Stimulated activated naive CD8-positive, alpha-beta T cell treated with anti-CD3 and anti-CD28 coated beads, Interleukin-15, Interleukin-2, amounts not matched to agents 100 U/mL and 50 U/mL, for 24 hours (primary cell): ENCODE measurements around the gene PRDM12.
A peak's percentile ranks its signal among the peaks of the same experiment; 100 is the strongest.
"Not testable (repeated sequence)": the region's sequence is repeated elsewhere in the genome, so short reads cannot be mapped to it uniquely, and the experiment has no call there.

Source experiments
- ATAC-seq: fragments of 150-1000 bp; cut with Tn5 transposase; one replicate; pipeline ENCODE4 v1.10.0; 2021
- DNase-seq: peaks from one replicate; pipeline ENCODE4 v3.0.0; 2021

The PRDM12 gene

DNA sequence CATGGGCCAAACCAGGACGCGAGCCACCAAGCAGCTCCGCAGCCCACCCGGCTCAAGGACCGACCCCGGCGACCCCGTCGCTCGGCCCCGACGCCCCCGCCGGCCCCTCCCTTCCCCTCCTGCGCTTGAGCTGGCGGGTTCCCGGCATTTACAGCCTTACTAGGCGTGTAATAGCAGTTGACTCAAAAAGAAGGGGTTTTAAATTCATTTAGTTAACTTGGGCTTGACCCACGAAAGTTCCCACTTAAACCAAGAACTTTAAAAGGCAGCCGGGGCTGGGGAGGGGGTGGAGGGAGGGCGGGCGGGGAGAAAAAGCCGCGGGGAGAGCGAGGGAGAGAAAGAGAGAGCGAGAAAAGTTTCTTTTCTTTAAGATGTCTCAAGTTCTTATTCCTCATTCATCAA lies 636 bp downstream of the PRDM12 start:
- DNase-seq, result no peak
- ATAC-seq, result no peak

DNA sequence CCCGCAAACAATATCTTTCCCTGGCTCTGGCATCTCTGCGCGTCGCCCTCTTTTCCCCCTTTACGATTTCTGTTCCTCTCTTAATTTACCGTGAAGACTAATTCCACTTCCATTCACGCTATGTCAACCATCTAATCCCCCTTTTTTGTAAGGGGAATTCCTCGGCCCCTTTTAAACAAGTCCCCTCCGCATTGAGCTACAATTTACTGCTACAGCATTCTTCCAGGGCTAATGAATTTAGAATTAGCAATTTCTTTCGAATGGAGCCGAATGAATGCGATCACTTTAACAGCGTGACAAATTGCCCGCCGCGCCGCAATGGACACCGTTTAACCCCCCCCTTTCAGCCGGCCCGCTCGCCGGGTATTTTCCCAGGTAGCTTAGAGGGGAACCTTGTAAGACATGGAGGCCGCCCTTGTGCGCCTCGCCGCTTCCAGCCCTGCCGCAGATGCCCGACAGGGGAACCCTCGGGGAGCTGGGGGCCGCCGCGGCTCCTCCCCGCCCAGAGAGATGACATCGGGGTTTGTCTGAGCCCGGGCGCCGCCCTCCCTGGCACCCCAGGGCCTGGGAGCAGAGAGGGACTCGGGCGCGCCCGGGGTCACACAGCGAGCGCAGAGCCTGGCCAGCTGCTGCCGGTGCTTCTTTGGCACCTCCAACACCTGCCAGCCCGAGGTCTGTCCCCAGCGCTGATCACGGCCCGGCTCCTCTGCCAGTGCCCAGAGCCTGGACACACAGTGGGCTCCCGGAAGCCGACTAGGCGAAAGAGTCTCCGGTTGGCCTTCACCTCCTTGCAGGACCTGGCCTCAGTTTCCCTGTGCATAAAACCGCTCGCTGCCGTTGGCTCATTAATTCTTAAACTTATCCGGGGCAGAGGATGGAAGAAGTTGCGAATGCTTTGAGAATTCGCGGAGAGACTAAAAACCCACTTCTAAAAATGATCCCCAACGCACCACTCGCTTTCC lies 1.3 kb downstream of the PRDM12 start:
- no peak for ATAC-seq

DNA sequence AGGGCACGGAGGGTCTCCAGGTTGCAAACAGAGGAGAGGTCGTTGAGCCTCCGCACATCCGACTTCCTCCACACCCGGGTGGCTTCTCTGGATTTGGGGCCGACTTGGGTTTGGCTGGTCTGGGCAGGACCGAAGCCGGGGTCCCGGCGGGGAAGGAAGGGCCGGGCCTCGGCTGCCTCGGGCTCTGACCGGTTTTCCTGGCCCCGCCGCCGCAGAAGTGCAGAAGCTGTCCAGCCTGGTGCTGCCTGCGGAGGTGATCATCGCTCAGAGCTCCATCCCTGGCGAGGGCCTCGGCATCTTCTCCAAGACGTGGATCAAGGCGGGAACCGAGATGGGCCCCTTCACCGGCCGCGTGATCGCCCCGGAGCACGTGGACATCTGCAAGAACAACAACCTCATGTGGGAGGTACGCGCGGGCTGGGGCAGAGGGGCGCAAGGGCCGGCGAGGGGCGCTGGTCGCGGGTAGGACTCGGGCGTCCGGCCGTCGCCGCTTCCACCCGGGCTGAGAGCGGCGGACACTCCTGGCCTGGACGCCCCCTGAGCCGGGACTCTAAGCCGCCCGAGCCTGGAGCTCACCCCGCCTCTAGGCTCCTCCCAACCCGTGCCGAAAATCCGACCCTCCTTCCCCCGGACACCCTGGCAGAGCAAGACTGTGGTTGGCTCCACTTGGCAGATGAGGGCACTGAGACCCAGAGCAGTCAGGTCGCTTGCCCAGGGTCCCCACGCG lies 2.2 kb downstream of the PRDM12 start:
- ATAC-seq (no peak), DNase-seq (no peak)

More for the DNA sequence above, 1.3 kb downstream of the PRDM12 start:
- peak; percentile 15 for DNase-seq

DNA sequence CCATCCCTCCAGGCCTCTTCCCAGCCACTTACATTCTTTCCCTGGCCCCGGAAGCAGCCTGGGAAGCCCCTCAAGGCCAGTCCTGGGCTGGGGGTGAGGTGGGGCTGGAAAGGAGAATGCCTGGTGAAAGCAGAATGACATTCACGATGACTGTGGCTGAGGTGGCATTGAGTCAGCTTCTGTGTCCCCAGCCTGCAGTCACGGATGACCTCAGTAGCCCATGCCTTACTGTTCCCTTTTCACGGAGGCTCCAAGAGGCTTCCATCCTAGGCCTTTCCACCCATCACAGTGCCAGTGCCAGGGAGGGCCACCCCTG lies 2.7 kb downstream of the PRDM12 start:
- DNase-seq (no peak), ATAC-seq (no peak)

DNA sequence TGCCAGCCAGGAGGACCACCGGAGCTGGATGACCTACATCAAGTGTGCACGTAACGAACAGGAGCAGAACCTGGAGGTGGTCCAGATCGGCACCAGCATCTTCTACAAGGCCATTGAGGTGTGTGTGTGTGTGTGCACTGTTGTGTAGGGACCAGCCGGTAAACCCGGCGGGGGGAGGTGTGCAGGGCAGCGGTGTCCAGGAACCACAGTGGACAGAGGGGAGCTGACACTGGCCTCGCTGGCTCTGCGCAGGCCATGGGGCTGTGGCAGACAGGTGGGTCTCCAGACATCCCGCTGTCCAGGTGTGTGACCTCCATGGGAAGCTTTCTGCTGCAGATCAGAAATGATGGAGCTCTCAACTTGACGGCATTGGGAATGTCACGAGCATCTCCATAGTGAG lies 3.8 kb downstream of the PRDM12 start:
- no peak for DNase-seq
- ATAC-seq, result no peak

DNA sequence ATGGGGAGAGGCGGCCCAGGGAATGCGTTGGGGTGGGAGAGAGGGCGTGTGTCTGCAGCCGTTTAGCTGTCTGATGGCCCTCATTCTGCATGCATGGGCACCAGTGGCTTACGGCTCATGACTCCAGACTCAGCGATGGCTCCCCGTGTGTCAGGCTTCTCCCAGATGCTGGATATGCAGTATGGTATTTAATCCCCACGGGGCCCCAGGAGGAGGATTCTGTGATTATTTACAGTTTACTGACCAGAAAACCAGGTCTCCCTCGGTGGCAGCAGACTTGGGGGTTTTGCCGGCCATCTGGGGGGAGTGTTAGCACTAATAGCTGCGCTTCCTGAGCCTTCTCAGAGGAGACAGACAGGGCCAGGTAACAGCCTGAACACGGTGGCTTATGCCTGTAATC lies 4.3 kb downstream of the PRDM12 start:
- ATAC-seq, result no peak
- DNase-seq, result no peak

DNA sequence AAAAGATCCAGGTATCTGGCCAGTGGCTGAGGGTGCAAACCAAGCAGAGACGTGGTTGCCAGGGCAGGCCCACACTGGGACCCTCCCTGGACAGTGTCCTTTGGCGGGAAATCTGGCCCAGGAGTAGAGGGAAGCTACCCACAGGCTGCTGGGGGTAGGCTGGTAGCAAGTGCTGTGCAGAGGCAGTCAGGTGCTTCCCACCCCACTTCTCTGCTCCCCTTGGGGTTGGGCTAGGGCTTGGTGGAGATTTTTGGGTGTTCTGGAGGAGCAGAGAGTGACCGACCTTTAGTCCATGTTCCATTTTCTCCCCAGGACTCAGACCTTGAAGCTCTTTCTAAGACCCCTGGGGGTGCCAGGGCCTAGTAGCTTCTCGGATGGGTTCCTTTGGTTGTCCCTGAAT lies 5.6 kb downstream of the PRDM12 start:
- no peak for DNase-seq
- no peak for ATAC-seq

DNA sequence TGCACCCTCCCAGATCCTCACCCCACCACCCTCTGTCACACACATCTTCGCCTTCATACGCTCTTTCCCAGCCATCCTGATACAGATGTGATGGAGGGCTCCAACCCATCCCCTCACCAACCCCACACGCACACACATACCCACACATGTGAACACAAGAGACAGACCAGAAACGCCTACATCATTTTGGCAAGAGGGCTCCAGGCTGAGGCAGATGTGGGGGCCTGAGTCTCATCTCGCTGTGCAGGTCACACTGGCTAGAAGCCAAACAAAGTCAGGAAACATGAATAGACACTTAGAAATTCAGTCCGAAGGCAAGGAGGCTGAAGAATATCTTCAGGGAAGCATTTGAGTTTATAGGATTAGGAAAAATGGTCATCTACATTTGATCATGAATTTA lies 6.2 kb downstream of the PRDM12 start:
- DNase-seq, result no peak
- ATAC-seq, result no peak

DNA sequence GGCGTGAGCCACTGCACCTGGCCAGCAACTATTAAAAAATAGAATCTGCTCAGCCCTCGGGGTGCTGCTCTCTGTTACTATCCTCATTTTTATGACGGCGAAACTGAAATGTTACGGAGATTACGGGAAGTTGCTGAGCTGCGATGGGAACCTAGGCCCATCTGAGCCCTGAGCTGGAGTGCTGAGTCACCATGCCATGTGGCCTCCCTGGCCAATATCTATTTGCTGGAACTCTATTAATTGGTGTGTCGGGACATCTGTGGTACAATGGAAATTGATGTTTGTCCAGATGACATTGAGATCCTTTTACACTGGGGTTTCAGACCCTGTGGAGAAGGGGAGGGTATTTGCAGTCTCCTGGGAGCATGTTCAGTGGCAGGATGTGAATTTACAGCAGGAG lies 8.1 kb downstream of the PRDM12 start:
- DNase-seq, result no peak
- ATAC-seq, result no peak

DNA sequence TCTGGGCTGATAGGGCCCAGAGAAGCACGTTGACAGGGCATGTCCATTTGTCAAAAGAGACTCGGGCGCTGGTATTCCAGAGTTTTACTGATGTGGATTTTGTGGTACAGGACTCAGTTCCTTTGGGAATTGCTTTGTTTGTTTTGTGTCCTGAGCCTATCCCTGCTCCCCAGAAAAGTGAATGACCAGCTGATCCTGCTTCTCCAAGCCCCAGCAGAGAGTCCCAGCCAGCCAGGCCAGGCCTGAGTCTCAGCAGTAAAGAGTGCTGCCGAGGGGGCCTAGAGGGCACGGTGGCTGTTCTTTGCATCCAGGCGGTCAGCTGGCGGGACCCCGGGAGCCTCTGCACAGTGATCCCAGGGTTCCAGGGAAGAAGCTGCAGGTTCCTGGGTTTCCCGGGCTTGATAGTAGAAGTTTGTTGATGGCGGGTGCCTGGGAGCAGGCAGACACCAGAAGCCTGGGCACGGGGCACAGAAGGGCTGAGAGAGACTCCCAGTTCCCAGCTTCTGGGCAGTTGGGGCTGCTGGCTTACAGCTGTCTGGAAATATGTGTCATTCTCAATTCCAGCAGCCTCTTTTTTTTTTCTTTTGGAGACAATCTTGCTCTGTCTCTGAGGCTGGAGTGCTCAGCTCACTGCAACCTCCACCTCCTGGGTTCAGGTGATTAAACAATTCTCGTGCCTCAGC lies 8.7 kb downstream of the PRDM12 start:
- no peak for ATAC-seq
- no peak for DNase-seq

DNA sequence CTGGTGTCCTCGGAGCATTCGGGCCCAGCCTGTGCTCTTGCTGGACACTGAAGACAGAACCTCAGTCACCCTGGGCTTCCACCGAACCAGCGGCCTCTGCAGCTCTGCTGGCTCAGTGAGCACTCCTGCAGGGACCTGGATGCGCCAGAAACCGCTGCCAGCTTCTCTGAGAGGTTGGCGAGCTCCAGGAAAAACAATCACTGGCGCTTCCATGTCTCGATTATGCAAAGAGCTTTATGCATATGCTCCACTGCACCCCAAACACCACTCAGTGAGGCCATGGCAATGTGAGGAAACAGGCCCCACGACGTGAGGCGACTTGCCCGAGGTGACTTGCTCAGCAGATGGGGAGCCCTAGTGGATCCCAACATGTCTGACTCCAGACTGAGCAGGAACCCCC lies 11.0 kb downstream of the PRDM12 start:
- DNase-seq (no peak), ATAC-seq (no peak)

DNA sequence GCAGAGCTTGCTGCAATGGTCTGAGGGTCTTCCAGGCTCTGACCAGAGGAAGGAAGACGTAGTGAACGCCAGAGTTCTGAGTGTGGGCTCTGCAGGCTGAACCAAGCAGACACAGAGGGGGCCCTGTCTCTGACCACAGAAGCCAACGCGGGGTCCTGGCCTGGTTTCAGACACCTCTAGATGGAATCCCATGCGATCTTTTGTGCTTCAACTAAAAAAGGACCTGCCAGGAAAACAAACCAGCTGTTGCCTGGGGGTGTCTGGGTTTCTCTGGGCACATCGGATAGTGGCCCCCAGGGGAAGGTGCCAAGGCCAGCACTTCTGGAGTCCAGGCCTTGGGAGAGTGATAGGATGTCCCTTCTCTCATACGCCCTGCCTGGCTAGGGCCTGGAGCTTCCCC lies 12.9 kb downstream of the PRDM12 start:
- DNase-seq (no peak), ATAC-seq (no peak)

DNA sequence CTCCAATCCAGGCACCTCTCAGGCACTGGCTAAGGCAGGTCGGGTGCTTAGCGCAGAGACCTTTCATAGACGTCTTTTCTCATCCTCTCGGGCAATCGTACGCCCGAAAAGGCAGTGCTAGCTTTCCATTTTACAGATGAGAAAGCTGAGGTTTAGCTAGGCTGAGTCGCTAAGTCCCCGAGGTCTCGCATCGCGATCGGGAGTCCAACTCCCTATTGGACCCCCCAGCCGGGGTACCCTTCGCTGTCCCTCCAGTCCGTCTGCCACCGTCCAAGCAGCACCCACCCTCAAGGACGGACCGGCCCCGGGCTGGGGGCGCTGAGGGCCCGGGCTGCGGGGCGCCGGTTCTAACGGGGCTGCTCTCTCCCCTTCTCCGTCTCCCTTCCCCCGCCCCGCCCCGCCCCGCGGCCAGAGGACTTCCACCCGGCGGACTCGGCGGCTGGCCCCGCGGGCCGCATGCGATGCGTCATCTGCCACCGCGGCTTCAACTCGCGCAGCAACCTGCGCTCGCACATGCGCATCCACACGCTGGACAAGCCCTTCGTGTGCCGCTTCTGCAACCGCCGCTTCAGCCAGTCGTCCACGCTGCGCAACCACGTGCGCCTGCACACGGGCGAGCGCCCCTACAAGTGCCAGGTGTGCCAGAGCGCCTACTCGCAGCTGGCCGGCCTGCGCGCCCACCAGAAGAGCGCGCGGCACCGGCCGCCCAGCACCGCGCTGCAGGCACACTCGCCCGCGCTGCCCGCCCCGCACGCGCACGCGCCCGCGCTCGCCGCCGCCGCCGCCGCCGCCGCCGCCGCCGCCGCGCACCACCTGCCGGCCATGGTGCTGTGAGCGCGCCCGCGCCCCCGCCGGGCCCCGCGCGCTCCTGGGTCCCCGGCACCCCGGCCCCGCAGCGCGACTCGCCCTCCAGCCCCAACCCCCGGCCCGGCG lies 16.7 kb downstream of the PRDM12 start:
- ATAC-seq (peak; percentile 64), DNase-seq (peak; percentile 72)

DNA sequence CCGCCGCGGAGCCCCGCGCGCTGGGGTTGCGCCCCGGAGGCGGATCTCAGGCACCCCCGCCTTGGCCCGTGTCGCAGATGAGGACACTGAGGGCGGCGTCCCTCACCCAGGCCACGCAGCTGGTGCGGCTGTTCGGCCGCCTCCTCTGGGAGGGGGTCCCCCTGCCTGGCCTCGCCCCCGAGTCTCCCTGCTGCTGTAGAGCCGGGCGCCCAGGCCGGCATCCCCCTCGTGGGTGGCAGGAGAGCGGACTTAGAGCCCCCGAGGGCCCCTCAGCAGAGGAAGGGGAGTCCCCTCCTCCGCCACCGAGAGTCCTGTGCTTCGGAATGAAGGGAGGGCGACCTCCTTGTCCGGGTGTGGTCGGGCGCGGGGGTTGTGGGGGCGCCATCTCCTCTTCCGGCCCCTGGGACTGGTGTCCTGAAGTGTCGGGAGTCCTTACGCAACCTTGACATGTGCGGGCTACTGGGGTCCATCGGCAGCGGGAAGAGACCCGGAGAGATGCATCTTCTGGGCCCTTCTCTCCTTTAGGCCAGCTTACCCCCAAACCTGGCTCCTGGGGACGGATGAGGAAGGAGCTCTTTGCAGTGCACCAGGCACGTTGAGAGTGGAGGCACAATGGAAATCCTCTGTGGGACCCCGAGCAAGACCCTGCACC lies 17.5 kb downstream of the PRDM12 start:
- DNase-seq, result peak; percentile 41
- peak; percentile 29 for ATAC-seq

DNA sequence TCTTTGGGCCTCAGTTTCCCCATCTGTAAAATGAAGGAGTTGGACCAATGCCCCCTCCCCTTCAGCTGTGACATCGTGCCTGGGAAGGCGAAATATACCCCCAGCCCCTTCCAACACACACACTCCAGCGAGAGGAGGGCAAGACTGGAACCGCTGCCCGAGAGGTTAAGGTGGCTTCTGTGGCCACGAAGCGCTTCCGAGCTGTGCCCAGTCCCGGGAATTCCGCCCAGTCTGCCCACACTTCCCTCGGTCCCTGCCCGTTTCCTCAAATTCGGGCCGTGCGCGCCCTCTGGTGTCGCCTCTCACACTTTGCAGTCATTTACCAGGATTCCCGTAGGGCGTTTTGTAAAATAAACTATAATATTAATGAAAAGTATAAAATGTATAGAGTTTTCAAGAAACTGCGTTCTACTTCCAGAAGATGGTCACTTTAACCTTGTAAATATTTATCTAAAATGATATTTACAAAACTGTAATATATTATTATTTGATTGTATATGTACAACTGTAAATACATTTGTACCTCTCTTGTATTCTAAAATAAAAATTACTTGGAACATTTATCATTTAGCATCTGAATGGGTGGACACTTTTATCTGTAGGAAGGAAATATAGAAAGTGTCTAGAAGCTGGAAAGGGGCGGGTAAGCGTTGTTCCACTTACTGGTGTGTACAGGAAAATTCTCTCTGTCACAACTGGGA lies 18.2 kb downstream of the PRDM12 start:
- ATAC-seq (no peak), DNase-seq (peak; percentile 70)

DNA sequence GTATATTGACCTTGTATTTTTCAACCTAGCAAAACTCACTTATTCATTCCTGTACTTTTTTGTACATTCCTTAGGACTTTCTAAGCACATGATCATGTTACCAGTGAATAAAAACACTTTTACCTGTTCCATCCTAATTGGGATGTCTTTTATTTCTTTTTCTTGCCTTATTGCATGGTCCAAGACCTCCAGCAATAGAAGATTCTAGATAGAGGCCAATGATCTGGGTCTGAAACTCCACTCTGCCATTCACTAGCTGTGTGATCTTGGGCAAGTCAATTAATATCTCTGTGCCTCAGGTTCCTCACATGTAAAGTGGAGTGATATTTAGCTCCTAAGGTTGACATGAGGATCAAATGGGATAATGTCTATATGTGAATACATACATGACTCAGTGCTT lies 20.7 kb downstream of the PRDM12 start:
- no peak for ATAC-seq
- no peak for DNase-seq

DNA sequence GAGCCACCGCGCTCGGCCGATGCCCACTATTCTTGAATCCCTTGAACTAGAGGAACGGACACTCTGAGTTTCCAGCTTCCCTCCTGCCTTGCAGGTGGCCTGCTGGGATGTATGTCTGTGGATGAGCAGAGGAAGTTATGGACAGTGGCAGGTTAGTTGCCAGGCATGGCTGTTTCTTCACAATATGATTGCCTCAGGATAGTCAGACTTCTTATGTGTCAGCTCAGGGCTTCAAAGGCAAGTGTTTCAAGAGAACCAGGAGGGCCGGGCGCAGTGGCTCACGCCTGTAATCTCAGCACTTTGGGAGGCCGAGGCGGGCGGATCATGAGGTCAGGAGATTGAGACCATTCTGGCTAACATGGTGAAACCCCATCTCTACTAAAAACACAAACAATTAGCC lies 21.6 kb downstream of the PRDM12 start:
- not testable (repeated sequence) for ATAC-seq, DNase-seq

DNA sequence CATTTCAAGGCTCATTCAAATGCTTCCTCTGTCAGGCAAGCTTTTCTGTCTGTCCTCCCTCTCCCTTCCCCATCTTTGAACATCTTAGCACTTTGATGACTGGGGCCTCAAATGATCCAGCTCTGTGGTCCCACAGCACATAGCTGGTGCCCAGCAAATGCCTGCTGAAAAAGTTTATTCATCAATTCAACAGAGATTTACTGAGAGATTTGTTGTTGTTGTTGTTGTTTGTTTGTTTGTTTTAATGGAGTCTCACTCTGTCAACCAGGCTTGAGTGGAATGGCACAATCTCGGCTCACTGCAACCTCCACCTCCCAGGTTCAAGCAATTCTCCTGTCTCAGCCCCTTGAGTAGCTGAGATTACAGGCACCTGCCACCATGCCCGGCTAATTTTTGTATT lies 23.2 kb downstream of the PRDM12 start:
- ATAC-seq (no peak), DNase-seq (no peak)

DNA sequence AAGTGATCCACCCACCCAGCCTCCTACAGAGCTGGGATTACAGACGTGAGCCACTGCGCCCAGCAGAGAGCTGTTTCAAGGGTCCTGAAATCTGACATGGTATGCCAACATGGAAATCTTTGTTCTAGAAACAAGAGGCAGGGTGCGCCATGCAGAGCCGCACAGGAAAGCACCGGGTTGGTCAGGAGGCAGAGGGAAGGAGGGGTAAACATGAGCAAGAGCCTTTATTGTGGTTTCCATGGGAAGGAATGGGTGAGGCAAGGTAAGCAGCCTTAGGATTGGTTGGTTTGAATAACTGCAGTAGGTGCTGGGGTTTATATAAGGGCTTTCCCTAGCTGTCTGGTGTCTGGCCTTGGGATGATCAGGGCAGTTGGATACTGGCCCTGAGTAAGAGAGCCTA lies 23.7 kb downstream of the PRDM12 start:
- no peak for ATAC-seq
- no peak for DNase-seq

DNA sequence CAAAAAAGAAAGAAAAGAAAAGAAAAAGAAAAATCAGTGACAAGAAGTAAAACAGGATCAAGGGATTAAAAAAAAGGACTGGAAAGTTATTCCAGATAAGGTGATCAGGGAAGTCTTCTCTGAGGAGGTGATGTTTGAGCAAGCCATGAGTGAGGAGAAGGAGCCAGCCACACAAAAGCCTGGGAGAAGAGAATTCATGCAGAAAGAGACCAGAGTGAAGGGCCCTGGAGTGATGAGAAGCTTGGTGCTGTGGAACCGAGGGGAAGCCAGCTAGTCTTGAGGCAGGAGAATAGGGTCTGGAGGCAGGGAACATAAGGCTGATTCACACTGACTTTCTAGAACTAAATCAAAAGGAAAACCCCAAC lies 25.2 kb downstream of the PRDM12 start:
- ATAC-seq, result no peak
- no peak for DNase-seq
